Activated CD8-positive, alpha-beta memory T cell treated with anti-CD3 and anti-CD28 coated beads, Interleukin-2, amount 10 ng/mL, durations not matched to agents 7 days and 5 days (primary cell): Measurements from ENCODE around the gene CDCA8. TPM values are rescaled to one million over a fixed set of nuclear protein-coding genes. Genes with fewer than 3 reads are reported as not detected.

Experiments used
- ATAC-seq: fragments of 150-1000 bp; cut with Tn5 transposase; one replicate; pipeline ENCODE4 v1.10.0; 2021; ENCODE audit warnings: moderate library complexity
- CTCF ChIA-PET: fragments of 350-600 bp; sonication (Branson Sonifier 250); formaldehyde crosslinking; loops from one replicate; lab custom pipeline; 2021; ENCODE audit warnings: antibody characterized with exemption; lab: Charles Lee
- DNase-seq: peaks from one replicate; pipeline ENCODE4 v3.0.0-alpha.2; 2020
- H3K27ac Mint-ChIP-seq: one replicate; pipeline ENCODE4 v1.8.0; 2021; ENCODE audit warnings: mild to moderate bottlenecking, mixed read lengths
- H3K27me3 Mint-ChIP-seq: one replicate; pipeline ENCODE4 v1.8.0; 2021; ENCODE audit warnings: mixed read lengths
- H3K36me3 Mint-ChIP-seq: one replicate; pipeline ENCODE4 v1.8.0; 2021; ENCODE audit warnings: mild to moderate bottlenecking, mixed read lengths
- H3K4me1 Mint-ChIP-seq: one replicate; pipeline ENCODE4 v1.8.0; 2021; ENCODE audit warnings: mixed read lengths
- H3K4me3 Mint-ChIP-seq: one replicate; pipeline ENCODE4 v1.8.0; 2021; ENCODE audit warnings: mild to moderate bottlenecking, moderate library complexity, mixed read lengths
- H3K9me3 Mint-ChIP-seq: one replicate; pipeline ENCODE4 v1.8.0; 2022; ENCODE audit warnings: low read depth, mixed read lengths
- total RNA-seq, 2 experiments: library from RNA; stranded (reverse); gene quantifications; one replicate each; pipeline ENCODE4 v1.2.3, GENCODE V29; 2021

CDCA8 gene
- total RNA-seq, 2 experiments from 2014 or later = 77.2 to 97.3 TPM

- H3K27ac Mint-ChIP-seq = no peak overlapping the region
- no peaks in the 10 kb centered on the region for H3K36me3 Mint-ChIP-seq
- no peaks in the 10 kb centered on the region for H3K4me1 Mint-ChIP-seq
- no peak for DNase-seq
- no peak overlapping the region for H3K4me3 Mint-ChIP-seq
- H3K9me3 Mint-ChIP-seq = no peaks in the 10 kb centered on the region
- CTCF ChIA-PET = no interaction called here
- H3K27me3 Mint-ChIP-seq = peaks cover 13% of the 10 kb centered on the region
- ATAC-seq = no peak
These were observed 30.1 kb downstream of the CDCA8 start for GRCh38 chr1:37722181-37723071.

DNA sequence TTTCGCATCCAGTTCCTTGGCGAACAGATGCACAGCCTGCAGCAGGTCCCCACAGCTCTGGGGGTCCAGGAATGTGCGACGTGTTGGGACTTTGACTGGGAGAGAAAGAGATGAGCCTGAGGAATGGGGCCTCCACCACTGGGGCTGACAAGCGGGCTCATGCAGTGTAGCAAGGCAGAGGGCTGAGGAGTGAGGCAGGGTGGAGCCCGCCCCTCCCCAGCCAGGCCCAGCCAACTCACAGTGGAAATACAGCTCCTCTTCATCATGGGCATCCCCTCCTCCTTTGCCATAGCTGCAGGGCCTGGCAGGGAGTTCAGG, 30.7 kb downstream of the CDCA8 start:
- H3K27ac Mint-ChIP-seq = no peak overlapping the region
- no peaks in the 10 kb centered on the region for H3K36me3 Mint-ChIP-seq
- no peaks in the 10 kb centered on the region for H3K4me1 Mint-ChIP-seq
- CTCF ChIA-PET = no interaction called here
- no peak overlapping the region for H3K4me3 Mint-ChIP-seq
- DNase-seq (no peak), ATAC-seq (no peak)
- H3K9me3 Mint-ChIP-seq = no peaks in the 10 kb centered on the region
- H3K27me3 Mint-ChIP-seq = peaks cover 19% of the 10 kb centered on the region

GRCh38 chr1:37723390-37724078, 31.2 kb downstream of the CDCA8 start:
- DNase-seq (no peak), ATAC-seq (no peak)
- Mint-ChIP-seq H3K27me3 (peaks cover 23% of the 10 kb centered on the region), H3K36me3 (no peaks in the 10 kb centered on the region), H3K27ac (no peak overlapping the region), H3K4me3 (no peak overlapping the region), H3K4me1 (no peaks in the 10 kb centered on the region), H3K9me3 (no peaks in the 10 kb centered on the region)
- CTCF ChIA-PET = no interaction called here

- no peak overlapping the region for H3K4me3 Mint-ChIP-seq
- no peak for DNase-seq
These were observed 32.3 kb downstream of the CDCA8 start for GRCh38 chr1:37724575-37724974.

GRCh38 chr1:37725851-37726613, 33.7 kb downstream of the CDCA8 start:
- Mint-ChIP-seq H3K4me3 (no peak overlapping the region), H3K36me3 (no peaks in the 10 kb centered on the region), H3K27ac (no peak overlapping the region), H3K4me1 (no peaks in the 10 kb centered on the region), H3K27me3 (peaks cover 34% of the 10 kb centered on the region), H3K9me3 (no peaks in the 10 kb centered on the region)
- DNase-seq (no peak), ATAC-seq (no peak)
- CTCF ChIA-PET = no interaction called here

More at GRCh38 chr1:37724575-37724974, 32.3 kb downstream of the CDCA8 start:
- Mint-ChIP-seq H3K36me3 (no peaks in the 10 kb centered on the region), H3K9me3 (no peaks in the 10 kb centered on the region), H3K4me1 (no peaks in the 10 kb centered on the region), H3K27me3 (peaks cover 26% of the 10 kb centered on the region), H3K27ac (no peak overlapping the region)
- CTCF ChIA-PET = interaction anchor here (0.6 kb wide), 1 partner anchor 131 kb away, joined by 3 read pairs; no protein-coding TSS in a partner anchor
- no peak for ATAC-seq

DNA sequence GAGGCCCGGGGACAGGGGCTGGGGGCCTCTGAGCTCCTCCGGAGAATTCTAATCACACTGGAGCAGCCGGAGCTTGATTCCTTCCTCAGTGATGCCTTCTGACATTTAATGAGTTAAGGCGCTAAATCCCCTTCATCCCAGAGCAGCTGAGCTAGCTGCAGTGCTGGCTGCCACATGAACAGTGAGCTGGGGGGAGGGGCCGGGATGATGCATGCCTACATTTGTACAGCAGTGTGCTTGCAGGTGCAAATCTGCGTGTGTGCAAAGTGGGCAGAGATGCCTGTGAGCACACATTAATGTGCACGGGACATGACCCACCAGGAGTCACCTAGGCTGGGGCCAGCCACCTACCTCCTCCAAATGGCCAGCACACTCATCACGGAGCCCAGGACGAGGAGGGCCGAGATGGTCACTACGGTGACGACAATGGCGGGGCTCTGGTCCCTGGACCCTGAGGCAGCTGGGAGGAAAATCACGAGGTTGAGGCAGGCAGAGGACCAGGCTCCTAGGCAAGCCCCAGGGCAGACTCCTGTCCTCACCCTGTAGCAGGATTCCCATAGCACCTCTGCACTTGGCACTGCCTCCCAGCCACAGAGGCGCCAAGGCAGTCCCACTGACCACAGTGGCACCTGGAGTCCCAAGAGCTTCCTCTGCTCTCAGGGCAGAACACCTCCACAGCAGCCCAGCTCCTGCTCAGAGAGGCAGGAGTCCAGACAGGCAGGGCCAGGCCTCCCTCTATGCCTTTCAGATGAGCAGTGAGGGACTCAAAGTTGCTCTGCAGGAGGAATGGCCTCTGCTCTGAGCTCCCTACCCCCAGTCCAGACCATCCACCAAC, 34.7 kb downstream of the CDCA8 start:
- DNase-seq (no peak), ATAC-seq (no peak)
- Mint-ChIP-seq H3K4me3 (no peak overlapping the region), H3K27ac (no peak overlapping the region), H3K36me3 (no peaks in the 10 kb centered on the region), H3K9me3 (no peaks in the 10 kb centered on the region), H3K4me1 (no peaks in the 10 kb centered on the region), H3K27me3 (peaks cover 36% of the 10 kb centered on the region)
- CTCF ChIA-PET = no interaction called here

DNA sequence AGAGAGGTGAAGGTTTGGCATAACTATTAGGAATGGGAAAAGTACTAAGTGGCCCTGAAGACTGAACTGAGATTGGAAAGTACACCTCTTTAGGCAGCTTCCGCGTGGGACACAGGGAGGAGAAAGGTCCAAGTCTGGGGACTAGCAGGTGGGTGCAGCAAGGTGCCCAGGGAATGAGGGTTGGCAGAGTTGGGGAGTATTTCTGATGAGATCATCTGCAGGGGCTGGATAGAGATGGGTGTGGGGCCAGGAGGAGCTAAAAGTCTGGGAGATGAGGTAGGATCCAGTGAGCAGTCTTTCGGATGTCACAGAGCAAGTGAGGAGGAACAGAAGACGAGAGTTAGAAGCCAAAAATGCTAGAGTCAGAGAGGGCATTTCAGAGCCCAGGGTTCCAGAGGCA, 36.1 kb downstream of the CDCA8 start:
- CTCF ChIA-PET = no interaction called here
- no peaks in the 10 kb centered on the region for H3K9me3 Mint-ChIP-seq
- no peak for DNase-seq

DNA sequence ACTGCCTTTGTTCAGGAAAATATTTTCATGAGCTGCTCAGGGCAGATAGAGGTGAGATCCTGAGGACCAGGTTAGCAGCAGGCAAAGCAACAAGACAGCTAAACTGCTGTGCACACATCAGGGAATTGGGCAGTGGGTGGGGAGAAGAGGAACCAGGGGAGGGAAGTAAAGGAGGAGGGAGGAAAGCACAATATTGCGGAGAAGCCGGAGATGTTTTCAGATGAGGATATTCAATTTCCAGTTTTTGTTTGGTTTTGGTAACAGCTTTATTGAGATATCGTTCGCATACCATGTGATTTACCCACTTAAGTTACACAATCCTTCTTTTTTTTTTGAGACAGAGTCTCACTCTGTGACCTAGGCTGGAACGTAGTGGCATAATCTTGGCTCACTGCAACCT, 38.1 kb downstream of the CDCA8 start:
- H3K36me3 Mint-ChIP-seq = no peaks in the 10 kb centered on the region

More for the DNA sequence above, 36.1 kb downstream of the CDCA8 start:
- Mint-ChIP-seq H3K36me3 (no peaks in the 10 kb centered on the region), H3K4me3 (no peak overlapping the region), H3K27ac (no peak overlapping the region), H3K4me1 (no peaks in the 10 kb centered on the region), H3K27me3 (peaks cover 36% of the 10 kb centered on the region)
- ATAC-seq = no peak

DNA sequence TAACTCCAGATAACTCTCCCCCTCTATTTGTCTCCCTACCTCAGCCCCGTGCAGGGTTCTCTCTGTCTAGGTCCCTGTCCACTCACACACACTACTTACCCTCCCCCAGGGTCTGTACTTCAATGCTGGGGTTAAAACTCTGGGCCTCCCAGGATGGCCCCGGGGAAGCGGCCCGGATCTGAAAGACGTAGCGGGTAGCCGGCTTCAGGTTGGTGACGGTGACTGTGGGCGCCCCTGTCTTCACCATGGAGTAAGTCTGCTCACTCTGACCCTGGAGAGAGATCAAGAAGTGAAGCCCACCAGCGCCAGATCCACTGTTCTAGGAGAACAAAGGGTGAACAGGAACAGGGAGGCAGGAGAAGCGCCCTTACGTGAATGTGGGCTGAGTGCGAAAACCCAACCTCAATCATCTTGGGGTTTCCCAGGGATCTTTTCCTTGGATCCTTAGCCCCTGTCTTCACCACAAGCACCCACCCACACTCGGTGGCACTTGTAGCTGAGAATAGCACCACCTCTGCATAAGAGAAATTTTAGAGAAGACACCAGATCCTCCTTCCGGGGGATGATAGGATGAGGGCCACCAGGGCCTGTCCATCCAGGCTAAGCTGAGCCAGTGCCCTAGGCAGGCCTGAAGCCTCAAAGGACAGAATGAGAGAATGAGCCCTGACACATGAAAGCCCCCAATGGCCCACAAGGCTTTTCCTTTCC, 39.1 kb downstream of the CDCA8 start:
- CTCF ChIA-PET = no interaction called here
- Mint-ChIP-seq H3K27ac (no peak overlapping the region), H3K4me3 (no peak overlapping the region), H3K9me3 (no peaks in the 10 kb centered on the region), H3K36me3 (no peaks in the 10 kb centered on the region), H3K27me3 (peaks cover 42% of the 10 kb centered on the region), H3K4me1 (no peaks in the 10 kb centered on the region)
- DNase-seq (no peak), ATAC-seq (no peak)

More for the DNA sequence above, 38.1 kb downstream of the CDCA8 start:
- DNase-seq (no peak), ATAC-seq (no peak)
- CTCF ChIA-PET = no interaction called here
- Mint-ChIP-seq H3K9me3 (no peaks in the 10 kb centered on the region), H3K27me3 (peaks cover 37% of the 10 kb centered on the region), H3K4me1 (no peaks in the 10 kb centered on the region), H3K4me3 (no peak overlapping the region), H3K27ac (no peak overlapping the region)

GRCh38 chr1:37732111-37732780, 39.9 kb downstream of the CDCA8 start:
- no peaks in the 10 kb centered on the region for H3K9me3 Mint-ChIP-seq
- ATAC-seq = no peak
- no peaks in the 10 kb centered on the region for H3K36me3 Mint-ChIP-seq
- H3K4me3 Mint-ChIP-seq = no peak overlapping the region
- no peak overlapping the region for H3K27ac Mint-ChIP-seq
- H3K27me3 Mint-ChIP-seq = peaks cover 46% of the 10 kb centered on the region
- no peaks in the 10 kb centered on the region for H3K4me1 Mint-ChIP-seq
- no peak for DNase-seq
- CTCF ChIA-PET = interaction anchor here (0.8 kb wide), 1 partner anchor 129 kb away, joined by 3 read pairs; no protein-coding TSS in a partner anchor

GRCh38 chr1:37734629-37735591, 42.6 kb downstream of the CDCA8 start:
- Mint-ChIP-seq H3K27ac (no peak overlapping the region), H3K27me3 (peaks cover 36% of the 10 kb centered on the region), H3K4me3 (no peak overlapping the region), H3K36me3 (peaks cover 2% of the 10 kb centered on the region), H3K4me1 (no peaks in the 10 kb centered on the region), H3K9me3 (no peaks in the 10 kb centered on the region)
- CTCF ChIA-PET = no interaction called here
- DNase-seq = no peak
- no peak for ATAC-seq
